Lung (tissue), 13 donors: ENCODE data around the gene PGS1. TPM values are rescaled to one million over a fixed set of nuclear protein-coding genes. Genes with fewer than 3 reads are reported as not detected.

Experiments used
- ATAC-seq: fragments of 200-7000 bp; cut with Tn5 transposase; one replicate; pipeline ENCODE4 v1.9.1; 2020; ENCODE audit warnings: moderate number of reproducible peaks; ENCODE audit not compliant: insufficient read depth, low FRiP score
- DNase-seq, 3 donors: peaks; one replicate each; pipeline ENCODE4 v3.0.0-alpha.2; 2013 to 2017
- H3K27ac ChIP-seq, 2 donors: one replicate each; pipeline ENCODE4 v1.5.1; 2013; ENCODE audit warnings: mild to moderate bottlenecking in 2 of 2, moderate library complexity in 2 of 2, control low read depth in 1 of 2, inconsistent platforms in 1 of 2, low read depth in 1 of 2, low read length in 1 of 2
- H3K27me3 ChIP-seq, 3 donors: one replicate each; pipeline ENCODE4 v1.5.1; 2013; ENCODE audit warnings: low read length in 2 of 3; ENCODE audit not compliant: control insufficient read depth in 3 of 3, insufficient read depth in 3 of 3
- H3K36me3 ChIP-seq, 4 donors: one replicate each; pipeline ENCODE4 v1.5.1; 2013; ENCODE audit warnings: low read length in 4 of 4, mild to moderate bottlenecking in 1 of 4, moderate library complexity in 1 of 4; ENCODE audit not compliant: control insufficient read depth in 4 of 4, insufficient read depth in 4 of 4
- H3K4me1 ChIP-seq, 5 donors: one replicate each; pipeline ENCODE4 v1.5.1; 2013; ENCODE audit warnings: low read length in 5 of 5, mild to moderate bottlenecking in 2 of 5, moderate library complexity in 1 of 5; ENCODE audit not compliant: control insufficient read depth in 5 of 5, insufficient read depth in 5 of 5
- H3K4me3 ChIP-seq: one replicate; pipeline ENCODE4 v1.5.1; 2013; ENCODE audit warnings: mild to moderate bottlenecking, control low read depth, moderate library complexity
- H3K9ac ChIP-seq, 2 donors: one replicate each; pipeline ENCODE4 v1.5.1; 2013; ENCODE audit warnings: low read length in 2 of 2, control low read depth in 1 of 2; ENCODE audit not compliant: insufficient read depth in 1 of 2
- H3K9me3 ChIP-seq, 4 donors: one replicate each; pipeline ENCODE4 v1.5.1; 2013; ENCODE audit warnings: low read length in 3 of 4, mild to moderate bottlenecking in 1 of 4, moderate library complexity in 1 of 4; ENCODE audit not compliant: control insufficient read depth in 4 of 4, insufficient read depth in 3 of 4
- CTCF ChIP-seq: IDR thresholded peaks from 2 replicates; pipeline ENCODE4 v1.5.1; 2012; ENCODE audit warnings: mild to moderate bottlenecking; ENCODE audit errors: control extremely low read depth, extremely low read depth
- WGBS, 2 donors: extraction: QIAGEN DNeasy Blood & Tissue Kit; methylation state at CpG; one replicate each; pipeline ENCODE4 v1.1.7; 2013; 5-methylcytosine and 5-hydroxymethylcytosine counted together
- polyA plus RNA-seq, 2 donors: library from polyadenylated mRNA; stranded (reverse); fragments of 200-250 nt; gene quantifications; one replicate each; pipeline ENCODE4 v1.2.1, GENCODE V29; 2013
- small RNA-seq: library from RNA; depleted of rRNA; stranded (forward); fragments of <200 nt; gene quantifications from one replicate; pipeline ENCODE3, GENCODE V24; 2014; ENCODE audit warnings: low replicate concordance
- total RNA-seq, 2 donors: library from RNA; depleted of rRNA in 1 of 2; stranded (reverse); fragments of >200 nt in 1 of 2; gene quantifications; one replicate each; pipeline ENCODE4 v1.2.1, GENCODE V29; 2014 to 2021
- donor health status: control.
- donor health status: control.
- donor health status: Bipolar disorder and iron deficiency.
- donor health status: healthy.
- donor health status: DM: yes; HTN: yes; CAD: no.

PGS1 gene
- total and polyA plus RNA-seq, 4 donors = 44.9 to 104 (median 94.3) TPM

- Histone ChIP-seq H3K9me3 (peaks cover 0 to 4% (median 0%) of the 10 kb centered on the region in 4 donors), H3K36me3 (no peaks in the 10 kb centered on the region), H3K4me1 (no peaks in the 10 kb centered on the region), H3K4me3 (no peak overlapping the region), H3K27ac (no peak overlapping the region), H3K9ac (no peak overlapping the region), H3K27me3 (peaks cover 0 to 5% (median 4%) of the 10 kb centered on the region in 3 donors)
- DNase-seq (no peak), ATAC-seq (no peak)
- WGBS, 2 donors = 90 to 96% methylated on average over 12 of the region's 12 CpGs
- no peak for TF ChIP-seq CTCF
These were observed 93.2 kb downstream of the PGS1 start for GRCh38 chr17:78471635-78472034.

GRCh38 chr17:78472035-78472905, 93.8 kb downstream of the PGS1 start:
- Histone ChIP-seq H3K4me1 (no peaks in the 10 kb centered on the region), H3K27ac (no peak overlapping the region), H3K36me3 (no peaks in the 10 kb centered on the region), H3K27me3 (peaks cover 0 to 5% (median 4%) of the 10 kb centered on the region in 3 donors), H3K4me3 (no peak overlapping the region), H3K9ac (no peak overlapping the region), H3K9me3 (peaks cover 0 to 4% (median 0%) of the 10 kb centered on the region in 4 donors)
- no peak for DNase-seq
- TF ChIP-seq CTCF = no peak
- ATAC-seq = no peak
- WGBS, 2 donors = 79 to 83% methylated on average over 24 to 27 of the region's 29 CpGs

GRCh38 chr17:78473951-78474613, 95.6 kb downstream of the PGS1 start:
- peaks cover 0 to 5% (median 4%) of the 10 kb centered on the region in 3 donors for H3K27me3 ChIP-seq
- no peak overlapping the region for H3K4me3 ChIP-seq
- H3K9me3 ChIP-seq = peaks cover 0 to 4% (median 0%) of the 10 kb centered on the region in 4 donors
- WGBS, 2 donors = 88 to 91% methylated on average over 12 of the region's 12 CpGs
- no peaks in the 10 kb centered on the region for H3K4me1 ChIP-seq
- no peak overlapping the region for H3K27ac ChIP-seq
- no peak overlapping the region for H3K9ac ChIP-seq
- DNase-seq (no peak), ATAC-seq (no peak)
- H3K36me3 ChIP-seq = no peaks in the 10 kb centered on the region
- no peak for TF ChIP-seq CTCF

Small RNAs within 50 kb of the gene (small RNA-seq; reads per million reads assigned to genes)
- gene RF00415 = not detected
- gene RN7SL236P = not detected

Other genes starting within 250 kb of the PGS1 start
- 100 to 1,000 TPM in 1 of 2 donors, 10 to 100 TPM in 1; 75.7 to 166 TPM for gene TMC6, start 249.9 kb upstream of the PGS1 start, total RNA-seq
- 100 to 1,000 TPM in 1 of 2 donors, 10 to 100 TPM in 1; 88.4 to 109 TPM for gene TMC6, start 249.9 kb upstream of the PGS1 start, polyA plus RNA-seq
- gene TMC8, start 247.9 kb upstream of the PGS1 start, total RNA-seq = 10 to 100 TPM; 15.5 to 28.1 TPM
- gene TMC8, start 247.9 kb upstream of the PGS1 start, polyA plus RNA-seq = 10 to 100 TPM; 15.7 to 21.2 TPM
- gene C17orf99, start 232.3 kb upstream of the PGS1 start, total RNA-seq = 1 to 10 TPM in 1 of 2 donors, not detected in 1; 2.8 TPM
- under 1 TPM; 0.05 to 0.20 TPM for gene C17orf99, start 232.3 kb upstream of the PGS1 start, polyA plus RNA-seq
- gene SYNGR2, start 210.1 kb upstream of the PGS1 start, total RNA-seq = 100 to 1,000 TPM; 111 to 188 TPM
- 100 to 1,000 TPM; 188 to 212 TPM for gene SYNGR2, start 210.1 kb upstream of the PGS1 start, polyA plus RNA-seq
- gene TK1, start 191.6 kb upstream of the PGS1 start, total RNA-seq = 1 to 10 TPM; 7.9 to 9.2 TPM
- 10 to 100 TPM; 11.5 to 14.9 TPM for gene TK1, start 191.6 kb upstream of the PGS1 start, polyA plus RNA-seq
- 10 to 100 TPM; 33.7 to 34.9 TPM for gene AFMID, start 191.3 kb upstream of the PGS1 start, total RNA-seq
- 10 to 100 TPM; 24.6 to 35.4 TPM for gene AFMID, start 191.3 kb upstream of the PGS1 start, polyA plus RNA-seq
- gene BIRC5, start 164.4 kb upstream of the PGS1 start, total RNA-seq = 10 to 100 TPM in 1 of 2 donors, 1 to 10 TPM in 1; 1.1 to 11.2 TPM
- 1 to 10 TPM; 2.0 to 2.8 TPM for gene BIRC5, start 164.4 kb upstream of the PGS1 start, polyA plus RNA-seq
- under 1 TPM in 1 of 2 donors, not detected in 1; 0.97 TPM for gene TMEM235, start 147.0 kb upstream of the PGS1 start, total RNA-seq
- gene TMEM235, start 147.0 kb upstream of the PGS1 start, polyA plus RNA-seq = under 1 TPM in 1 of 2 donors, not detected in 1; 0.08 TPM
- 10 to 100 TPM; 65.8 to 83.8 TPM for gene SOCS3, start 18.6 kb upstream of the PGS1 start, total RNA-seq
- 100 to 1,000 TPM; 143 to 545 TPM for gene SOCS3, start 18.6 kb upstream of the PGS1 start, polyA plus RNA-seq
- gene DNAH17, start 198.7 kb downstream of the PGS1 start, total RNA-seq = 1 to 10 TPM; 1.3 to 1.6 TPM
- 1 to 10 TPM in 1 of 2 donors, under 1 TPM in 1; 0.44 to 1.1 TPM for gene DNAH17, start 198.7 kb downstream of the PGS1 start, polyA plus RNA-seq